IPS-NIHi7 (cell line): ENCODE results near the gene SPDYE9.
"Not testable (repeated sequence)": the region's sequence is repeated elsewhere in the genome, so short reads cannot be mapped to it uniquely, and the experiment has no call there.

Source experiments
- DNase-seq: peaks from one replicate; pipeline ENCODE4 v3.0.0; 2012; ENCODE audit warnings: mixed read lengths; ENCODE audit errors: extremely low spot score

The SPDYE9 gene, protein sequence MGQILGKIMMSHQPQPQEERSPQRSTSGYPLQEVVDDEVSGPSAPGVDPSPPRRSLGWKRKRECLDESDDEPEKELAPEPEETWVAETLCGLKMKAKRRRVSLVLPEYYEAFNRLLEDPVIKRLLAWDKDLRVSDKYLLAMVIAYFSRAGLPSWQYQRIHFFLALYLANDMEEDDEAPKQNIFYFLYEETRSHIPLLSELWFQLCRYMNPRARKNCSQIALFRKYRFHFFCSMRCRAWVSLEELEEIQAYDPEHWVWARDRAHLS

DNA sequence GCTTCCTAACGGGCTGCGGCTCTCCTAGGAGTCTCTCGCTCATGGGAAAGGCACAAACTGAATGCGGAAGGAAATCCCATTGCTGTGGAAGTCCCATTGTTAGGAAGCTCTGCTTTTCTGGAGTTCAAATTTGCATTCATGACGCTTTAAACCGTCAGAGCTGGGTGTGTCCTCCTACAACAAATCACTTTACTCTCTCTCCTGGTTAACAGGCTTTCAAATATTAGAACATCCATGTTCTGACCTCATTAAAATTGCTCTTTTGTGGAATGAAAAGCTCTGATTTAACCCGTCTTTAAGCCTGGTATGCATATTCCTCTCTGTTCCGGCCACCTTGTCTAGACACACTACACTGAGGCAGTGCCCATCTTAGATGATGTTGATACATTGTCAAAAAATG is at the start of gene SPDYE9:
SPDYE9 (minus strand) TSS at position 101 of the 400 bp plus-strand sequence. CDS start 1,800 bp downstream, outside the sequence.
- DNase-seq: not testable (repeated sequence)

DNA sequence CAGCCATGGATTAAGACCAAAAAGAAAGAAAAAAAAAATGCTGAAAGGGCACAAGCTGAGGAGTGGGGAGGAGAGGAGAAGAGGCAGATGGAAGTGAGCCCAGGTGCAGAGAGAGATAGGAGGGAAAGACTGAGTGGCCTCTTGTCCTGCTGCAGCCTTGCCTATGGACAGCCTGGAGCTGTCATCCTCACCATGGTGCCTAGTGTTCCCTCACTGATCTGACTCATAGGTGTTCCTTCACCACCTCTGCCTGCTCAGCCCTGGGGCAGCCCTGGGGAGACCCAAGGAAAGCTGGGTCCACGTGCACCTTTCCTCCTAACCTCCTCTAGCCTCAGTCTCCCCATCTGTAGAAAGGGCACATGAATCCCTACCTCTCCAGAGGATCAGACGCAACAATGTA is 49.0 kb upstream of the SPDYE9 start:
- not testable (repeated sequence) for DNase-seq

DNA sequence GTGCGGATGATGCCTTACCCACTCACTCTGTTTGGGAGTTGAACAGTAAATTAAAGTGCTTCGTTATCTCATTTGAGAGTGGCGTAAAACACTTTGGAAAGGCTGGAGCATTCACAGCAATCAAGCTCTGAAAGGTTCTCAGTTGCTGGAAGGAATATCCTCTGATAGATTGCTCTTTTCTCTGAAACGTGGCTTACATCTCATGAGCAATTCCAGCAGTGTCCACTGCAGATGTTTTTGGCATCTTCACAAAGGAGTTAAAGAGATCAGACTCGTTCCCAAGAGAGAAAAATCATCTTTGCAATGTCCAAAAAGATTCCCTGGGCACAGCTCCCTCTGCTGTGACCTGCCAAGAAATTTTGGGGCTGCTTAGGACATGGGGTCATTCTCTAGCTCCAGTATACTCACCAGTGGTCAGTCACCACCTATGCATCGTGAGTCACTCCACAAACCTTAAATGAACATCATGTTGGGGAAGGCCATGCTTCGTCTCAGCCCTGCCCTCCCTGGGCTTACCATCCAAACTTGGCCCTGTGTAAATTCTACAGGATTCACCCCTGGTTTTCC is 46.9 kb upstream of the SPDYE9 start:
- not testable (repeated sequence) for DNase-seq

DNA sequence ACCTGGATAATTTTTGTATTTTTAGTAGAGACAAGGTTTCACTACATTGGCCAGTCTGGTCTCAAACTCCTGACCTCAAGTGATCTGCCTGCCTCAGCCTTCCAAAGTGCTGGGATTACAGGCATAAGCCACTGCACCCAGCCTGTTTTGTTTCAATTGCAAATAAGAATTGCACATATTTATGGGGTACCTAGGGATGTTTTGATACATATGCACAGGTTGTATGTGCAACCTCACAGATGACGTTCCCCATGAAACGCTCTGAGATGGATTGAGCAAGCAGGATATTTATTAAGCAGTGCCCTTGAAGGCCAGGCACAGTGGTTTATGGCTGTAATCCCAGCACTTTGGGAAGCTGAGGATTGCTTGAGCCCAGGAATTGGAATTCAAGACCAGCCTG is 44.8 kb upstream of the SPDYE9 start:
- DNase-seq: not testable (repeated sequence)

DNA sequence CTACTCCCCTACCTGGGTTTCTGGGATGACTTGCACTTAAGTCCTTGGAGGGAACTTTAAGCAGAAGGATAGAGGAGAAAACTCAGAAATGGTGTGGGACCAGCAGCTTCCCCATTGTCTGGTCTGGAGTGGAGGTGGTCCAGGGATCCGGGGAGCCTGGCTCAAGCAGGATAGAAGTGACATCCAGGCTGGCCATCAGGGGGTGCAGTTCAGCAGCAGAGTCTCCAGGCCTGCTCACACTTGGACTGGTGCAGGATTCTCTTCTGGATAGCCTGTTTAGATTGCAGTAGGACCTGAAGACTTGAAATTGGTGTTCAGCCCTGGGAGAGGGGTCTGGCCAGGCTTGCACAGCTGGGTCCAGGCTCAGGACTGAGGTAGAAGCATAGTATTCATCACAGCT is 38.3 kb upstream of the SPDYE9 start:
- DNase-seq: not testable (repeated sequence)

DNA sequence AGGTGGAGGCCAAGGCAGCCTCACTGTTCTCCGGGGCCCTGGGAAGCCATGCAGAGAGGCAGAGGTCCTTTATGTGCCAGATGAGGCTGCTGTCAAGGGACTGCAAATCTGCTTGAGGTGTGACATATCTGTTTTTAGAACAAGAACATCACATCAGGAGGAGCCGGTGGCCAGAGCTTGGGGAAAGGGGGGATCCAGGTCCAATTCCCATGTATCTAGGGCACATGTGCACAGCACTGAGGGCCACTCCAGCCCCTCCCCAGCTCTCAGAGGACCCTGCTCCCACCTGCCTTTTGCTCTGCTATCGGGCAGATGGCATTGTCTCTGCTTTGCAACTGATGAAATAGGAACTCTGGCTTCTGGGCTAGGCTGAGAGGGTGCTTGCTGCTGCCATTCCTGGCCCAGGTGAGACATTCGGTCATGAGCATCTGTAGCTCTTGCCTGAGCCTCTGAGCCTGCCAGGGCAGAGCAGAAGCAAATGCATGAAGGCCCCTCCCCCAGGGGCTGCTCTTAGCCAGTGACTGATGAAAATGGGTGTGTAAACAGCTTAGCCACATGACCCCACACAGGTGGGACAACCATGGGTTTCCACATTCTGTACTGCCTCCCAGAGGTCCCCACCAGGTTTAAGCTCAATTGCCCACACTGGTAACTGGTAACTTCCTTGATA is 37.1 kb upstream of the SPDYE9 start:
- not testable (repeated sequence) for DNase-seq

DNA sequence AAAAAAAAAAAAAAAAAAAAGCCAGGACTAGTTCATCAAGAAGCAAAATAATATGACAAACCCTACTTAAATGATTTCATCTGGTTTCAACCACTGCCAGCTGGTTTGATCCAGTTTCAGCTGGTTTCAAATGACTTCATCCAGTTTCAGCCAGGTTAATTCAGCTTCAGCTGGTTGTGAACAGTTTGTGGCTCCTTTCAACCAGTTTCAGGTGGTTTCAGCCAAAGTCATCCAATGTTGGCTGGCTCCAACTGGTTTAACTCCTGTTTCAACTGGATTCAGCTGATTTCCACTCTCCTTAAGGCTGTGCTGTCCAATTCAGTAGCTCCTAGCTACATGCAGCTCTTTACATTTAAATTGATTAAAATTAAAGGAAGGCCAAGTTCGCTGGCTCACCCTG is 32.3 kb upstream of the SPDYE9 start:
- DNase-seq: not testable (repeated sequence)

DNA sequence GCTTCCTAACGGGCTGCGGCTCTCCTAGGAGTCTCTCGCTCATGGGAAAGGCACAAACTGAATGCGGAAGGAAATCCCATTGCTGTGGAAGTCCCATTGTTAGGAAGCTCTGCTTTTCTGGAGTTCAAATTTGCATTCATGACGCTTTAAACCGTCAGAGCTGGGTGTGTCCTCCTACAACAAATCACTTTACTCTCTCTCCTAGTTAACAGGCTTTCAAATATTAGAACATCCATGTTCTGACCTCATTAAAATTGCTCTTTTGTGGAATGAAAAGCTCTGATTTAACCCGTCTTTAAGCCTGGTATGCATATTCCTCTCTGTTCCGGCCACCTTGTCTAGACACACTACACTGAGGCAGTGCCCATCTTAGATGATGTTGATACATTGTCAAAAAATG is 28.0 kb downstream of the SPDYE9 start, which contains the start of gene SPDYE11:
SPDYE11 (minus strand) TSS at position 101 of the 400 bp plus-strand sequence. CDS start 1,800 bp downstream, outside the sequence.
- not testable (repeated sequence) for DNase-seq

DNA sequence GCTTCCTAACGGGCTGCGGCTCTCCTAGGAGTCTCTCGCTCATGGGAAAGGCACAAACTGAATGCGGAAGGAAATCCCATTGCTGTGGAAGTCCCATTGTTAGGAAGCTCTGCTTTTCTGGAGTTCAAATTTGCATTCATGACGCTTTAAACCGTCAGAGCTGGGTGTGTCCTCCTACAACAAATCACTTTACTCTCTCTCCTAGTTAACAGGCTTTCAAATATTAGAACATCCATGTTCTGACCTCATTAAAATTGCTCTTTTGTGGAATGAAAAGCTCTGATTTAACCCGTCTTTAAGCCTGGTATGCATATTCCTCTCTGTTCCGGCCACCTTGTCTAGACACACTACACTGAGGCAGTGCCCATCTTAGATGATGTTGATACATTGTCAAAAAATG is 56.2 kb downstream of the SPDYE9 start, which contains the start of gene SPDYE8:
SPDYE8 (minus strand) TSS at position 101 of the 400 bp plus-strand sequence. CDS start 1,800 bp downstream, outside the sequence.
- DNase-seq: not testable (repeated sequence)
